Measurements from ENCODE around the gene KCNJ18. TPM values are rescaled to one million over a fixed set of nuclear protein-coding genes. Genes with fewer than 3 reads are reported as not detected.
"Not testable (repeated sequence)": the region's sequence is repeated elsewhere in the genome, so short reads cannot be mapped to it uniquely, and the experiment has no call there.

Gene KCNJ18
- 0.07 TPM in 1 of 2 replicates, not detected in the other for total RNA-seq (2014; rRNA removed; shearing (Covaris generic))
- not detected in 2 replicates for polyA plus RNA-seq (2015; cell fraction: cytosol; rRNA removed)
- polyA plus RNA-seq (2015; cell fraction: nucleus; rRNA removed): not detected in 2 replicates

- DNase-seq (ENCODE audit: low read depth): not testable (repeated sequence)
Observed at GRCh38 chr17:21691883-21692703, at the start of gene KCNJ18. Gene KCNJ18, plus strand, starts transcription at chr17:21692523. Its CDS starts 10,264 bp downstream, at chr17:21702787.

- DNase-seq (ENCODE audit: low read depth): not testable (repeated sequence)
Observed at GRCh38 chr17:21648125-21648524, 44.2 kb upstream of the KCNJ18 start.

GRCh38 chr17:21650043-21650442 is 42.3 kb upstream of the KCNJ18 start:
- not testable (repeated sequence) for DNase-seq (ENCODE audit: low read depth)

GRCh38 chr17:21652049-21652448 is 40.3 kb upstream of the KCNJ18 start:
- not testable (repeated sequence) for DNase-seq (ENCODE audit: low read depth)

GRCh38 chr17:21653211-21653610 is 39.1 kb upstream of the KCNJ18 start:
- not testable (repeated sequence) for DNase-seq (ENCODE audit: low read depth)

GRCh38 chr17:21656518-21657309 is 35.6 kb upstream of the KCNJ18 start:
- DNase-seq (ENCODE audit: low read depth): not testable (repeated sequence)

- DNase-seq (ENCODE audit: low read depth): not testable (repeated sequence)
Observed at GRCh38 chr17:21659635-21660034, 32.7 kb upstream of the KCNJ18 start.

- not testable (repeated sequence) for DNase-seq (ENCODE audit: low read depth)
Observed at GRCh38 chr17:21661455-21661854, 30.9 kb upstream of the KCNJ18 start.

GRCh38 chr17:21663166-21663565 is 29.2 kb upstream of the KCNJ18 start:
- not testable (repeated sequence) for DNase-seq (ENCODE audit: low read depth)

- not testable (repeated sequence) for DNase-seq (ENCODE audit: low read depth)
Observed at GRCh38 chr17:21663614-21664474, 28.5 kb upstream of the KCNJ18 start.

- DNase-seq (ENCODE audit: low read depth): not testable (repeated sequence)
Observed at GRCh38 chr17:21665171-21665570, 27.2 kb upstream of the KCNJ18 start.

- not testable (repeated sequence) for DNase-seq (ENCODE audit: low read depth)
Observed at GRCh38 chr17:21665935-21666493, 26.3 kb upstream of the KCNJ18 start.

- not testable (repeated sequence) for DNase-seq (ENCODE audit: low read depth)
Observed at GRCh38 chr17:21666711-21667412, 25.5 kb upstream of the KCNJ18 start.

GRCh38 chr17:21667413-21668117 is 24.8 kb upstream of the KCNJ18 start:
- DNase-seq (ENCODE audit: low read depth): not testable (repeated sequence)

GRCh38 chr17:21668118-21668488 is 24.2 kb upstream of the KCNJ18 start:
- DNase-seq (ENCODE audit: low read depth): not testable (repeated sequence)

GRCh38 chr17:21668746-21669508 is 23.4 kb upstream of the KCNJ18 start:
- DNase-seq (ENCODE audit: low read depth): not testable (repeated sequence)

GRCh38 chr17:21669616-21670360 is 22.5 kb upstream of the KCNJ18 start:
- not testable (repeated sequence) for DNase-seq (ENCODE audit: low read depth)

All from HT1080 (cell line).